Neural cell (in vitro differentiated cells): ENCODE measurements around the gene PTCH1. TPM values are rescaled to one million over a fixed set of nuclear protein-coding genes. Genes with fewer than 3 reads are reported as not detected.

ENCODE experiments used
- H2AFZ ChIP-seq: fragments of 200-600, 300-800 bp; sonication (generic), shearing (Covaris generic); 2 replicates; pipeline ENCODE4 v1.6.0; 2014; ENCODE audit warnings: low read depth, mild to moderate bottlenecking, antibody characterized with exemption, low read length, moderate library complexity
- H3F3A ChIP-seq: fragments of 200-600 bp; shearing (Covaris generic); 2 replicates; pipeline ENCODE4 v1.6.1; 2016; ENCODE audit warnings: mild to moderate bottlenecking, moderate library complexity, mixed read lengths, antibody characterized with exemption, low read length; ENCODE audit not compliant: insufficient read depth, poor library complexity, severe bottlenecking
- H3K27ac ChIP-seq: fragments of 200-600, 300-800 bp; sonication (generic), shearing (Covaris generic); 2 replicates; pipeline ENCODE4 v1.5.1; 2014; ENCODE audit warnings: mild to moderate bottlenecking, low read length, moderate library complexity
- H3K27me3 ChIP-seq: fragments of 300-800, 200-600 bp; sonication (generic), shearing (Covaris generic); 2 replicates; pipeline ENCODE4 v1.6.0; 2014; ENCODE audit warnings: mild to moderate bottlenecking, low read depth, low read length, moderate library complexity; ENCODE audit not compliant: insufficient read depth
- H3K36me3 ChIP-seq: fragments of 300-800, 200-600 bp; sonication (generic), shearing (Covaris generic); 2 replicates; pipeline ENCODE4 v1.5.1; 2014; ENCODE audit warnings: mild to moderate bottlenecking, antibody characterized with exemption, low read length, moderate library complexity; ENCODE audit not compliant: insufficient read depth
- H3K4me2 ChIP-seq: fragments of 300-800, 200-600 bp; sonication (generic), shearing (Covaris generic); 2 replicates; pipeline ENCODE4 v1.6.0; 2014; ENCODE audit warnings: mild to moderate bottlenecking, low read length
- H3K4me3 ChIP-seq: fragments of 300-800, 200-600 bp; sonication (generic), shearing (Covaris generic); 2 replicates; pipeline ENCODE4 v1.5.1; 2014; ENCODE audit warnings: mild to moderate bottlenecking, low read length, moderate library complexity
- H3K79me2 ChIP-seq: fragments of 200-600 bp; shearing (Covaris generic); replicated peaks from 2 replicates; pipeline ENCODE4 v1.6.0; 2014; ENCODE audit warnings: mild to moderate bottlenecking, low read length, moderate library complexity; ENCODE audit not compliant: insufficient read depth
- H3K9ac ChIP-seq: fragments of 300-800, 200-600 bp; sonication (generic), shearing (Covaris generic); 2 replicates; pipeline ENCODE4 v1.6.1; 2016; ENCODE audit warnings: mild to moderate bottlenecking, low read length, mixed read lengths
- H3K9me2 ChIP-seq: fragments of 200-600 bp; shearing (Covaris generic); 2 replicates; pipeline ENCODE4 v1.6.1; 2016; ENCODE audit warnings: mild to moderate bottlenecking, low read length, mixed read lengths; ENCODE audit not compliant: insufficient read depth
- H3K9me3 ChIP-seq: fragments of 200-600, 300-800 bp; sonication (generic), shearing (Covaris generic); 2 replicates; pipeline ENCODE4 v1.6.1; 2016; ENCODE audit warnings: mild to moderate bottlenecking, mixed run types, low read length, moderate library complexity, mixed read lengths
- H4K20me1 ChIP-seq: fragments of 200-600 bp; shearing (Covaris generic); 2 replicates; pipeline ENCODE4 v1.6.1; 2016; ENCODE audit warnings: mild to moderate bottlenecking, mixed run types; ENCODE audit not compliant: insufficient read depth
- CTCF ChIP-seq: fragments of 450-650 bp; IDR thresholded peaks from 2 replicates; pipeline ENCODE4 v1.5.1; 2014; ENCODE audit warnings: antibody characterized with exemption, mild to moderate bottlenecking, moderate library complexity; ENCODE audit not compliant: poor library complexity, severe bottlenecking
- EP300 ChIP-seq: fragments of 450-650 bp; conservative IDR thresholded peaks from 2 replicates; pipeline ENCODE4 v1.6.1; 2014; ENCODE audit warnings: antibody characterized with exemption, mild to moderate bottlenecking, moderate library complexity; ENCODE audit not compliant: poor library complexity, severe bottlenecking
- EZH2 ChIP-seq: fragments of 200-600, 300-800 bp; shearing (Covaris generic), sonication (generic); IDR thresholded peaks from 2 replicates; pipeline ENCODE4 v1.6.1; 2014; ENCODE audit warnings: antibody characterized with exemption, low read length, borderline replicate concordance, mild to moderate bottlenecking; ENCODE audit not compliant: insufficient read depth, poor library complexity, severe bottlenecking
- MXI1 ChIP-seq: fragments of 450-650 bp; conservative IDR thresholded peaks from 2 replicates; pipeline ENCODE4 v1.6.1; 2014; ENCODE audit warnings: antibody characterized with exemption, mild to moderate bottlenecking; ENCODE audit not compliant: poor library complexity, severe bottlenecking
- POLR2AphosphoS5 ChIP-seq: IDR thresholded peaks from 2 replicates; pipeline ENCODE4 v1.6.1; 2012
- RAD21 ChIP-seq: fragments of 450-650 bp; conservative IDR thresholded peaks from 2 replicates; pipeline ENCODE4 v1.6.1; 2014; ENCODE audit warnings: antibody characterized with exemption, mild to moderate bottlenecking, moderate library complexity
- REST ChIP-seq: IDR thresholded peaks from 2 replicates; pipeline ENCODE4 v1.6.1; 2012; ENCODE audit warnings: borderline replicate concordance
- SMC3 ChIP-seq: fragments of 450-650 bp; conservative IDR thresholded peaks from 2 replicates; pipeline ENCODE4 v1.6.1; 2014; ENCODE audit warnings: antibody characterized with exemption, mild to moderate bottlenecking, moderate library complexity; ENCODE audit not compliant: poor library complexity
- TAF1 ChIP-seq: IDR thresholded peaks from 2 replicates; pipeline ENCODE4 v1.6.1; 2012; ENCODE audit warnings: low read depth
- polyA plus RNA-seq: library from polyadenylated mRNA; depleted of rRNA; stranded (reverse); fragments of >200 nt; gene quantifications from 2 replicates; pipeline ENCODE4 v1.2.3, GENCODE V29; 2014

PTCH1 gene
- polyA plus RNA-seq, 1 donor from 2014 or later: 15.6 TPM

GRCh38 chr9:95545831-95546567, 29.2 kb upstream of the PTCH1 start:
- Histone ChIP-seq H3F3A (no peaks in the 10 kb centered on the region), H3K9ac (no peak overlapping the region), H3K4me2 (no peak overlapping the region), H4K20me1 (no peaks in the 10 kb centered on the region), H2AFZ (no peak overlapping the region), H3K27ac (no peak overlapping the region), H3K36me3 (no peaks in the 10 kb centered on the region), H3K9me3 (no peaks in the 10 kb centered on the region), H3K27me3 (no peaks in the 10 kb centered on the region), H3K79me2 (no peaks in the 10 kb centered on the region), H3K4me3 (no peak overlapping the region), H3K9me2 (no peaks in the 10 kb centered on the region)
- TF ChIP-seq TAF1: no peak
- no peak for TF ChIP-seq CTCF
- TF ChIP-seq POLR2AphosphoS5: no peak
- no peak for TF ChIP-seq REST
- TF ChIP-seq SMC3: no peak
- no peak for TF ChIP-seq MXI1

- no peaks in the 10 kb centered on the region for H3K27me3 ChIP-seq
- no peaks in the 10 kb centered on the region for H4K20me1 ChIP-seq
Observed at GRCh38 chr9:95533996-95534680, 17.4 kb upstream of the PTCH1 start.

More at GRCh38 chr9:95533996-95534680, 17.4 kb upstream of the PTCH1 start:
- no peak overlapping the region for H3K27ac ChIP-seq
- H3K36me3 ChIP-seq: no peaks in the 10 kb centered on the region
- no peak overlapping the region for H2AFZ ChIP-seq
- no peak overlapping the region for H3K9ac ChIP-seq
- no peak overlapping the region for H3K4me2 ChIP-seq
- H3K9me3 ChIP-seq: no peaks in the 10 kb centered on the region
- no peaks in the 10 kb centered on the region for H3K79me2 ChIP-seq
- no peaks in the 10 kb centered on the region for H3F3A ChIP-seq
- no peaks in the 10 kb centered on the region for H3K9me2 ChIP-seq
- TF ChIP-seq RAD21: no peak
- no peak for TF ChIP-seq EZH2
- TF ChIP-seq MXI1: no peak
- TF ChIP-seq TAF1: no peak
- TF ChIP-seq EP300: no peak
- no peak for TF ChIP-seq POLR2AphosphoS5
- no peak for TF ChIP-seq REST
- H3K4me3 ChIP-seq: no peak overlapping the region
